Peyer's patch (tissue), 4 donors: ENCODE data around the gene DCANP1.

Source experiments
- POLR2A ChIP-seq, 2 donors: fragments of 450-650 bp; IDR thresholded peaks; one replicate each; pipeline ENCODE4 v1.5.1; 2017; ENCODE audit warnings: antibody characterized with exemption in 2 of 2, mild to moderate bottlenecking in 2 of 2, moderate library complexity in 2 of 2
- TF ChIP-seq, protein P1 (sequence below), 6 experiments: fragments of 450-650 bp in 4 of 6; fragments of 200-600 bp in 2 of 6; sonication (generic) in 1 of 6; IDR thresholded peaks; one replicate each; pipeline ENCODE4 v1.5.1; 2017 to 2019; ENCODE audit warnings: antibody characterized with exemption in 6 of 6, mild to moderate bottlenecking in 3 of 6, moderate library complexity in 1 of 6

DNA sequence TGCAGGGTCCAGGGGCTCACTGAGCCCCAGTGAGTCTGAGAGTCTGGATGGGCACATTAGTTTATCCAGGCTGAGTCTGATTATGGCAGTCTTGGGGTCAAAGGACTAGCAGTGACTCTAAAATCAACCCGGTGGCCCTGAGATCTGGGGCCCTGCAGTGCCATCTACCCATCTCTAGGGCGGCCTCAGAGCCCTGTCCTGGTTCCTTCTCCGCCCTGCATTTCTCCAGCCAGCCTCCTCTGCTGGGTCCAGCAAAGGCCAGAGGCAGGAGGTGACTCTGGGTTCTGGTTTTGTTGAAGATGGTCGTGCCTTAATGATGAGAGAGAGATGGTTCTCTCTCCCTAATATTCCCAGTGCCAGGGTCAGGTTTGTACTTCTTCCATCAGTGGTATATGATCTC, 15.0 kb downstream of the DCANP1 start:
- TF ChIP-seq, protein P1, sequence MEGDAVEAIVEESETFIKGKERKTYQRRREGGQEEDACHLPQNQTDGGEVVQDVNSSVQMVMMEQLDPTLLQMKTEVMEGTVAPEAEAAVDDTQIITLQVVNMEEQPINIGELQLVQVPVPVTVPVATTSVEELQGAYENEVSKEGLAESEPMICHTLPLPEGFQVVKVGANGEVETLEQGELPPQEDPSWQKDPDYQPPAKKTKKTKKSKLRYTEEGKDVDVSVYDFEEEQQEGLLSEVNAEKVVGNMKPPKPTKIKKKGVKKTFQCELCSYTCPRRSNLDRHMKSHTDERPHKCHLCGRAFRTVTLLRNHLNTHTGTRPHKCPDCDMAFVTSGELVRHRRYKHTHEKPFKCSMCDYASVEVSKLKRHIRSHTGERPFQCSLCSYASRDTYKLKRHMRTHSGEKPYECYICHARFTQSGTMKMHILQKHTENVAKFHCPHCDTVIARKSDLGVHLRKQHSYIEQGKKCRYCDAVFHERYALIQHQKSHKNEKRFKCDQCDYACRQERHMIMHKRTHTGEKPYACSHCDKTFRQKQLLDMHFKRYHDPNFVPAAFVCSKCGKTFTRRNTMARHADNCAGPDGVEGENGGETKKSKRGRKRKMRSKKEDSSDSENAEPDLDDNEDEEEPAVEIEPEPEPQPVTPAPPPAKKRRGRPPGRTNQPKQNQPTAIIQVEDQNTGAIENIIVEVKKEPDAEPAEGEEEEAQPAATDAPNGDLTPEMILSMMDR (IDR thresholded peaks at IDR 0.05) = no peak
- no peak for TF ChIP-seq POLR2A (IDR thresholded peaks at IDR 0.05)
